Gastroesophageal sphincter (tissue), 3 donors: ENCODE measurements around the gene ATP11B.

Experiments used
- CTCF ChIP-seq, 4 experiments: fragments of 200-600 bp in 2 of 4; fragments of 450-650 bp in 2 of 4; sonication (generic) in 1 of 4; IDR thresholded peaks; one replicate each; pipeline ENCODE4 v1.5.1; 2017 to 2019; ENCODE audit warnings: antibody characterized with exemption in 4 of 4, mild to moderate bottlenecking in 2 of 4, moderate library complexity in 2 of 4
- POLR2A ChIP-seq, 2 donors: fragments of 450-650 bp; IDR thresholded peaks; one replicate each; pipeline ENCODE4 v1.6.1; 2017; ENCODE audit warnings: antibody characterized with exemption in 2 of 2, mild to moderate bottlenecking in 2 of 2, moderate library complexity in 1 of 2
- POLR2AphosphoS5 ChIP-seq: sonication (generic); formaldehyde crosslinking; IDR thresholded peaks from one replicate; pipeline ENCODE4 v1.6.1; 2017; ENCODE audit warnings: antibody characterized with exemption

GRCh38 chr3:182937293-182938051 is 144.2 kb downstream of the ATP11B start:
- TF ChIP-seq CTCF (IDR thresholded peaks at IDR 0.05) (no peak), POLR2A (IDR thresholded peaks at IDR 0.05) (no peak), POLR2AphosphoS5 (no peak)
